ENCODE data around the gene CBL. TPM values are rescaled to one million over a fixed set of nuclear protein-coding genes. Genes with fewer than 3 reads are reported as not detected.

Gene CBL
- total RNA-seq, 4 donors from 2014 or later: 10.0 to 39.9 (median 13.0) TPM

DNA sequence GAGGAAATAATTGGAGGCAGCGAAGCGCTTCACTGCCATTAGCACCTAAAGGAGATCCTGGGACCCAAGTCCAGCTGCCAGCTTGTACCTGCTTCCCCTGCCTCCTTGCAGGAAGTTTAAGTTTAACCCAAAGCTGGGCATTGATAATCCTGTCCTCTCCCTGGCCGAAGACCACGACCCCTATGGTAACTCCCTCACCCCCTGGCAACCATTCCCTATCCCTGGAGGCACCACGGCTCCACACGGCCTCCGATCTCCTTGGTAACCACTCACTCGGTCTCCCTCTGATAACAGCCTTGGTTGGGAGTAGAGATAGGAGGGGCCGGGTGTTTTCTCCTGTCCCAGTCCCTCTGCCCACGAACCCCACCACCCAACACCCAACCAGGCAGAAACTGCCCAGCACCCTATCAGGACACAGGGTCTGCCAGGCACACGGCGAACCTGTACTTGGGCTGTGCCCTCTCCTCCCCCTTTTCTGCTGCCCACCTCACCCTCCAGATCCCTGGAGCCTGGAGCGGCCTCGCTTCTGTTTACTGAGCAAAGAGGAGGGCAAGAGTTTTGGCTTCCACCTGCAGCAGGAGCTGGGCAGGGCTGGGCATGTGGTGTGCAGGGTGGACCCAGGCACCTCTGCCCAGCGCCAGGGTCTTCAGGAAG is 20.0 kb upstream of the CBL start:
- DNase-seq: no peak
- TF ChIP-seq, protein P1, sequence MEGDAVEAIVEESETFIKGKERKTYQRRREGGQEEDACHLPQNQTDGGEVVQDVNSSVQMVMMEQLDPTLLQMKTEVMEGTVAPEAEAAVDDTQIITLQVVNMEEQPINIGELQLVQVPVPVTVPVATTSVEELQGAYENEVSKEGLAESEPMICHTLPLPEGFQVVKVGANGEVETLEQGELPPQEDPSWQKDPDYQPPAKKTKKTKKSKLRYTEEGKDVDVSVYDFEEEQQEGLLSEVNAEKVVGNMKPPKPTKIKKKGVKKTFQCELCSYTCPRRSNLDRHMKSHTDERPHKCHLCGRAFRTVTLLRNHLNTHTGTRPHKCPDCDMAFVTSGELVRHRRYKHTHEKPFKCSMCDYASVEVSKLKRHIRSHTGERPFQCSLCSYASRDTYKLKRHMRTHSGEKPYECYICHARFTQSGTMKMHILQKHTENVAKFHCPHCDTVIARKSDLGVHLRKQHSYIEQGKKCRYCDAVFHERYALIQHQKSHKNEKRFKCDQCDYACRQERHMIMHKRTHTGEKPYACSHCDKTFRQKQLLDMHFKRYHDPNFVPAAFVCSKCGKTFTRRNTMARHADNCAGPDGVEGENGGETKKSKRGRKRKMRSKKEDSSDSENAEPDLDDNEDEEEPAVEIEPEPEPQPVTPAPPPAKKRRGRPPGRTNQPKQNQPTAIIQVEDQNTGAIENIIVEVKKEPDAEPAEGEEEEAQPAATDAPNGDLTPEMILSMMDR (IDR thresholded peaks at IDR 0.05): no peak
- no peak for TF ChIP-seq POLR2A (IDR thresholded peaks at IDR 0.05)
- no peaks in the 10 kb centered on the region for H3K4me1 ChIP-seq
- no peaks in the 10 kb centered on the region for H3K9me3 ChIP-seq
- intact Hi-C loops (cut with DNase I; ENCODE audit: low total_unique reads): no loop called here
- no peaks in the 10 kb centered on the region for H3K27me3 ChIP-seq
- H3K36me3 ChIP-seq: no peaks in the 10 kb centered on the region
- no peak overlapping the region for H3K27ac ChIP-seq
- H3K4me3 ChIP-seq: no peak overlapping the region

DNA sequence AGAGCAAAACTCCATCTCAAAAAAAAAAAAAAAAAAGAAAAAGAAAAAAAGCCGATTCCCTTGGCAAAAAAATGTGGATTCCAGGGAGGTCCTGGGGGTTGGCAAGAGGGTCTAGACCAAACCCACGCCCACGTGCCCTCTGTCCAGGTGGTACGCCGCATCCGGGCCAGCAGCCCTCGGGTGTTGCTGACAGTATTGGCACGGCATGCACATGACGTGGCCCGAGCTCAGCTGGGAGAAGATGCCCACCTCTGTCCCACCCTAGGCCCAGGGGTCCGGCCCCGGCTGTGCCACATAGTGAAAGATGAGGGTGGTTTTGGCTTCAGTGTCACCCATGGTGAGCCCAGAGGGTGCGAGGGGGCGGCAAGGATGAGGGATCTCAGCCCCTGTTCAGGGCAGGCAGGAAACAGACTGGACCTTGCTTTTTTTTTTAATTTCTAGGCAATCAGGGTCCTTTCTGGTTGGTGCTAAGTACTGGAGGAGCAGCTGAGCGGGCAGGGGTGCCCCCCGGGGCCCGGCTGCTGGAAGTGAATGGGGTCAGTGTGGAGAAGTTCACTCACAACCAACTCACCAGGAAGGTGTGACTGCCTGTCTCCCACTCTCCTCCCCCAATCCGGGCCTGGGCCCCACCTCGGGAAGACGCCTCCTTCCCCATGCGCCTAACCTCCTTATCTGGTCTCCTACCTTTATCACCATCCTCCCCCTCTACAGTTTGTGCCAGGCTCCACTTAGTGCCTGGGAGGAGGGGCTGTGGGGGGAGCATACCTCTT is 18.8 kb upstream of the CBL start:
- TF ChIP-seq POLR2A (IDR thresholded peaks at IDR 0.05): no peak
- TF ChIP-seq, protein P1 (IDR thresholded peaks at IDR 0.05): no peak
- Histone ChIP-seq H3K4me3 (no peak overlapping the region), H3K4me1 (no peaks in the 10 kb centered on the region), H3K27ac (no peak overlapping the region), H3K27me3 (no peaks in the 10 kb centered on the region), H3K9me3 (no peaks in the 10 kb centered on the region), H3K36me3 (no peaks in the 10 kb centered on the region)
- intact Hi-C loops (cut with DNase I; ENCODE audit: low total_unique reads): no loop called here
- DNase-seq: no peak

DNA sequence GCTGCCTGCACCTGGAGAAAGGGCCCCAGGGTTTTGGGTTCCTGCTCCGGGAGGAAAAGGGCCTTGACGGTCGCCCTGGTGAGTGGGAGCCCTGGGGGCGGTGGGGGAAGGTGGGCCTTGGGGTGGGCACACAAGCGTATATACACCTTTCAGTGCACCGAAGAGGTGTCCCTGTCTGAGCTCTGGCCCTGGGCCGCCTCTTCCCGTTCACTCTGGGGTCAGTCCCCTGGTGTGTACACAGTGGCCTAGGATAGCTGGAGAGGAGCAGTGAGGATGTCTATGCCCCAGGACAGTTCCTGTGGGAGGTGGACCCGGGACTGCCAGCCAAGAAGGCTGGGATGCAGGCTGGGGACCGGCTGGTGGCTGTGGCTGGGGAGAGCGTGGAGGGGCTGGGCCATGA is 18.1 kb upstream of the CBL start:
- H3K27ac ChIP-seq: no peak overlapping the region
- TF ChIP-seq, protein P1 (IDR thresholded peaks at IDR 0.05): no peak
- TF ChIP-seq POLR2A (IDR thresholded peaks at IDR 0.05): no peak
- intact Hi-C loops (cut with DNase I; ENCODE audit: low total_unique reads): no loop called here

DNA sequence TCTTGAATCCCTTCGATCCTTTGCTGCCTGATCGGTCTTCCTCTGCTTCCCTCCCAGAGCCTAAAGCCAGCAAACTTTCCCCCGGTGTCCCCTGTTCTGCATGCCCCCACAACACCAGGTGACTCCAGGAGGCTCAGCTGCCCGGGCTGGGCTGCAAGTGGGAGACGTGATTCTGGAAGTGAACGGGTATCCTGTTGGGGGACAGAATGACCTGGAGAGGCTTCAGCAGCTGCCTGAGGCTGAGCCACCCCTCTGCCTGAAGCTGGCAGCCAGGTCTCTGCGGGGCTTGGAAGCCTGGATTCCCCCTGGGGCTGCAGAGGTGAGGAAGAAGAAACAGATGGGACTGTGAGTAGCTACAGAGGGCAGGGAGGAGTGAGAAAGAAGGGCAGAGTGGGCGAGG is 17.3 kb upstream of the CBL start:
- TF ChIP-seq, protein P1 (IDR thresholded peaks at IDR 0.05): no peak
- no peak for TF ChIP-seq POLR2A (IDR thresholded peaks at IDR 0.05)
- intact Hi-C loops (cut with DNase I; ENCODE audit: low total_unique reads): no loop called here
- H3K4me1 ChIP-seq: no peaks in the 10 kb centered on the region

More for the DNA sequence above, 18.1 kb upstream of the CBL start:
- Histone ChIP-seq H3K9me3 (no peaks in the 10 kb centered on the region), H3K27me3 (no peaks in the 10 kb centered on the region), H3K4me1 (no peaks in the 10 kb centered on the region), H3K4me3 (no peak overlapping the region), H3K36me3 (no peaks in the 10 kb centered on the region)
- no peak for DNase-seq

DNA sequence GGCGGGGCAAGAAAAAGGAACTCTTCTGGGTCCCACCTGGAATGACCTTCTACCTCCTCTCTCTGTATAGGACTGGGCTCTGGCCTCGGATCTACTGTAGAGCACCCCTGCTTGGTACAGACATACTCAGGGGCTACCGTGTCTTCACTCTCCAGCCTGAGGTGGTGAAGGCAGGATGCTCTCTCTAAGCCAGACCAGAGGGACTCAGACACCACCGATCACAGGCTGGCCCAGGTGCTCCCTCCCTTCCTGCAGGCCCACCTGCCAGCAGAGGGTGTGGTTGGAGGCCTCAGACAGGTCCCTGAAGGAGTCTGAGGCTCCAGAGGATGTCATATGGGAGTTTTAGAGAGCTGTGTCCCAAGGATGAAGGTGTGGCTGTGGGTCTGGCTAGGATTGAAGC is 16.7 kb upstream of the CBL start:
- intact Hi-C loops (cut with DNase I; ENCODE audit: low total_unique reads): no loop called here
- no peak for DNase-seq
- Histone ChIP-seq H3K4me1 (no peaks in the 10 kb centered on the region), H3K27me3 (no peaks in the 10 kb centered on the region), H3K27ac (no peak overlapping the region), H3K9me3 (no peaks in the 10 kb centered on the region), H3K4me3 (no peak overlapping the region), H3K36me3 (no peaks in the 10 kb centered on the region)
- no peak for TF ChIP-seq POLR2A (IDR thresholded peaks at IDR 0.05)

More for the DNA sequence above, 17.3 kb upstream of the CBL start:
- DNase-seq: no peak
- Histone ChIP-seq H3K4me3 (no peak overlapping the region), H3K27me3 (no peaks in the 10 kb centered on the region), H3K9me3 (no peaks in the 10 kb centered on the region), H3K27ac (no peak overlapping the region), H3K36me3 (no peaks in the 10 kb centered on the region)
